Kidney tubule cell (primary cell): ENCODE results near the gene NGF.

ENCODE experiments used
- DNase-seq: peaks from one replicate; pipeline ENCODE4 v3.0.0-alpha.2; 2018; ENCODE audit warnings: low spot score

The NGF gene

DNA sequence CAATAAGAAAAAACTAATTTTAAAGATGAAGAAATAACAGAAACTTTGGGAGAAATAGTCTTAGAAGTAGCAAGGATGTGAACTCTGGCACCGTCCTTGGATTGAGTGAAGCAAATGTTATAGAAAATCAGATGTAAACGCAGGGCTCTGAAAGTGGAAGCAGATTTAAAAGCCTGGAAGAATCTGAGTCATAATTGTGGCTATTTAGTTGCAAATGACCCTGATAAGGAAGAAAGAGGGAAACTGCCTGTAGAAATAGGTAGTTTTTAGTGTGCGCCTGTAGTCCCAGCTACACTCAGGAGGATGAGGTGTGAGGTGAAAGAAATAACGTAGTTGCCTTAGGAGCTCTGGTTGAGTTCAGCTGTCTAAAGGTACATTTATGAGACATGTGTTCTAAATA is 101.0 kb downstream of the NGF start:
- no peak for DNase-seq
